LNCaP clone FGC (cell line): ENCODE results near the gene RIN3.

Experiments used
- DNase-seq: peaks from one replicate; pipeline ENCODE4 v3.0.0-alpha.2; 2011; ENCODE audit warnings: low read depth
- H3K4me3 ChIP-seq: 2 replicates; pipeline ENCODE4 v1.5.1; 2011; ENCODE audit warnings: mild to moderate bottlenecking, low read depth, low read length, control low read depth
- CTCF ChIP-seq: IDR thresholded peaks from 2 replicates; pipeline ENCODE4 v1.5.1; 2012; ENCODE audit warnings: mild to moderate bottlenecking; ENCODE audit not compliant: control insufficient read depth, insufficient read depth; ENCODE audit errors: extremely low read depth

RIN3 gene

GRCh38 chr14:92735344-92735743, 221.8 kb downstream of the RIN3 start:
- TF ChIP-seq CTCF: no peak
- H3K4me3 ChIP-seq: no peak overlapping the region

GRCh38 chr14:92737206-92737605, 223.6 kb downstream of the RIN3 start:
- no peak for DNase-seq
- H3K4me3 ChIP-seq: no peak overlapping the region
- TF ChIP-seq CTCF: no peak

More at GRCh38 chr14:92735344-92735743, 221.8 kb downstream of the RIN3 start:
- no peak for DNase-seq

- no peak overlapping the region for H3K4me3 ChIP-seq
- DNase-seq: no peak
- TF ChIP-seq CTCF: no peak
Measured at GRCh38 chr14:92737619-92738188, 224.1 kb downstream of the RIN3 start.
